ENCODE measurements around the gene SMIM21.

The SMIM21 gene

DNA sequence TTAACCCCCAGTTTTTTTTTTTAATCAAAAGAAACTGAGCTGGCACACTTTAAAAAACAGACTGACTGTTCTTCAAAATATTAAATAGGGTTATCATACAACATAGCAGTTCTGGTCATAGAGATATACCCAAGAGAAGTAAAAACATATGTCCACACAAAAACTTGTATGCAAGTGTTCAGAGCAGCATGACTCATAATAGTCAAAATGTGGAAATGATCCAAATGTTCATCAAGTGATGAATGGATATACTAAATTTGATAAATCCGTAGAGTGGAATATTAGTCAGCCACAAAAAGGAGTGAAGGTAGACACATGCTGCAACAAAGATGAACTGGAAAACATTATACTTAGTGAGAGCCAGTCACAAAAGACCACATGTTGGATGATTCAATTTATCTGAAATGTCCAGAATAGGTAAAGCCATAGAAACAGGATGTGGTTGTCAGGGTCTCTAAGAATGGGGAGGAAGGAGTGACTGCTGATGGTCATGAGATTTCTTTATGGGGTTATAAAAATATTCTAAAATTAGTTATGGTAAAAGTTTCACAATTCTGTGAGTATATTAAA lies 5.1 kb downstream of the SMIM21 start:
- no peak for DNase-seq (ENCODE audit: low spot score)

DNA sequence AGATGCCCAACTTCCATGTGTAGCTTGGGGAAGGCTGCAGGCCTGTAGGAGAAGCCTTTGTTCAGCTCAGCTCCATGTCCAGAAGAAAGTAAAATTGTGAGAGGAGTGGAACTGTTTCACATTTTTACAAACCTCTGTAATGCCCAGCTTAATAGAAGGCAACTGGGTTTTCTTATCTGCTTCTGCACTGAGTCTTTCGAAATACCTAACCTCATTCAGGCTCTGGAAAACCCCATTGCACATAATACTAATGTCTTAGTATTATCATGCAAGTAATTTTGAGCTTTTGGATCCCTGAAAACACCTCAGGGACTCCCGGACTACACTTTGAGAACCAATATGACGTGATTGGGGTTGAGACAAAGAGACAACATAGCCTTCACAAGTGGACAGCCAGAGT lies 5.8 kb downstream of the SMIM21 start:
- no peak for DNase-seq (ENCODE audit: low spot score)

DNA sequence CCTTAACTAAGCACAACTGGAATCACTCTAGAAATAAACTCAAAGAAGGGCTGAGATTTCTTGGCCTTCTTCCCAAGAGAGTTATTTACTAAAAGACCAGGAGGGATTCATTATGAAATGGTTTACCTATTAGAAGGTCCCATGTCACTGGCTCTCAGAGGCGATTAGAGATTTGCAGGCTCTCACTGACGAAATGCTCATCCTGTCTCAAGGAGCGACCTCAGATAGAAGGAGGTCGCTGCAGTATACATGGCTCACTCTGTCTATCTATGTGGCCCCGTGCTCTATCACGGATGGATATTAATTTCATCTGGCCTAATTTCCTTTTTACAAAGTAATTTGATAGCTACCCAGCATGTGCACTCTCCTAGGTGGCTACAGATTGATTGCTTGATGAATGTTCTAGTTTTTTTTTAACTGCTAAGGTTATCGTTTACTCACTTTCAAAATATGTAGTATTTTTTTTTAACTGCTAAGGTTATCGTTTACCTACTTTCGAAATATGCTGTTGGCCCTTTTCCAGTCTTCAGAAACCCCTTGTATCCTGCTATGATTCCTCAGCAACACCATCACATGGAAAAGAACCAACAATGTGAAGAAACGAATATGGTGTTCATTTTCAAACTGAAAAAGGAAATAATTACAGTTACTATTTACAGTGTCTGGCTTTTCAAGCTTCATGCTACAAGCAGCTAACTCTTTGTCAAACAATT lies 9.1 kb downstream of the SMIM21 start:
- no peak for DNase-seq (ENCODE audit: low spot score)

DNA sequence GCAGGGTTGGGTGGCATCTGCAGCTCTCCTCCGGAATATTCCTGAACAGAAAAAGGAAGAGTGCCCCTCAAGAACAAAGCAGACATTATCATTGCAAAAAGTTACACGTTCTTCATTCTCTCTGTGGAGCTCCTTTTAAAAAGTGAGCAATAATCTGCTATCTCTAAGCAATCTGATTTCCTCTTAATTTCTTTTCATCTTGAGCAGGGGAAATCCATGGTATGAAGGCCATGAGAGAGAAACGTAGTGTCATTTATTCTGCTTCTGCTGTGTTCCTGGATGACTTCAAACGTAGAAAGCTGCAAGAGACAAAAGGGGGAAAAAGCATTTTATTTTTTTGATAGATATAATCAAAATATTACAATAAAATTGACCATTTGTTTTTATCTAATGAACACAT lies 16.9 kb downstream of the SMIM21 start:
- no peak for DNase-seq (ENCODE audit: low spot score)

DNA sequence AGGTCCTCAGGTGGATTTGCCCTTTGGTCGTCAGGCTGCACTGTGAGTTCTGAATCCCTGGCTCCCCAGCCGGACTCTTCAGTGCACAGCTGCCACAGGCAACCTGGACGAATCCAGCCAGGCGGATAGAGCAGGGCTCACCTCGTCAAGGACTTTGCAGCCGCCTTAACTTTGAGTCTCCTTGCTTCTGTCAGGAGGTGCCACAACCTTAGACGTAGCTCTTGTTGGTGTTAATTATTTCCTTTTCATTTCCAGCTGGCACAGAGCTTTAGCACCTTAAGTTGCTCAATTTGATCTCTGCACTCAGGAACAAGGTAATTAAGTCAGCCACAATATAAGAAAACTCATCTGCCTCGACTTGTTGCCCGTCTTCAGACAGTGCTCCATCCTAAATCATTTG lies 17.7 kb downstream of the SMIM21 start:
- DNase-seq (ENCODE audit: low spot score), result no peak

DNA sequence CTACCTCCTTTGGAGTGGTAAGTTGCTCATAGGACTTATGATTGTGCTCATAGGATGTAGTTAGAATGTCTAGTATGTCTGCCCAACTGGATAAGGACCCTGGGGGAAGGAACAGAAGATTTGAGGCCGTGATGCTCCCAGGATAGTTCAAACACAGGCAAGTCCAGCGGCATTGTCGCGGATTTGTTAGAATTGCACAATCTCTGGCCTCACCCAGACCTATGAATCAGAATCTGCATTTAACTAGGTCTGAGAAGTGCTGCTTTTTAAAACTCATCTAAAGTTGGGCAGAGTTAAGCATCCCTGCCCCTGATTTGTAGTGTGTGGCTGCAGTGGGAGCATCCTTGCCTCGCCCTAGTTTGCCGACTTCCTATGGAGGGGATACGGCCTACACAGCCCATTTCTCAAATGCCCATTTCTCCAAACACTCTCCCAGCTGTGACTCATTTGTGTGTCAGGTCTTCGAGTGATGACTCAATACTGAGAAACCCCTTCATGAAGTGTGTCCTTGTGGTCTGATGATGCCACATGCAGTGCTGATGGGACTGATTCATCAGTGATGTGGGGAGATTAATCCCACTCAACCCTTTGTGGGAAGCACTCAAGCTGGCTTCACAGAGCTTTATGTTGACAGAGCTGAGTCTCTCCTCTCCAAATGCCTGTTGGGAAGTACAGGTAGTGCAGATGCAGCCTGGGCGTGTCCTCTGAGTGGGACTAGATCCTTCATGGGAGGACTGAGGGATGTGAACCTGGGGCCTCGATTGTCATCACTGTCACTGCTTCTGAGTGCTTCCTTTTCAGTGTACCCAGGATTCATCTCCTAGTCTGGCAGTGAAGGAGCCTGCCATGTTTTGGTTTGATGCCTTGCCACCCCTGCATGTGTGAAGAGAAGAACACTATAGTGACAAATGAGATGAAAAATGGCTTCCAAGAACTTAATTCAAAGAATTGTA lies 18.7 kb downstream of the SMIM21 start:
- DNase-seq (ENCODE audit: low spot score), result peak; percentile 88

DNA sequence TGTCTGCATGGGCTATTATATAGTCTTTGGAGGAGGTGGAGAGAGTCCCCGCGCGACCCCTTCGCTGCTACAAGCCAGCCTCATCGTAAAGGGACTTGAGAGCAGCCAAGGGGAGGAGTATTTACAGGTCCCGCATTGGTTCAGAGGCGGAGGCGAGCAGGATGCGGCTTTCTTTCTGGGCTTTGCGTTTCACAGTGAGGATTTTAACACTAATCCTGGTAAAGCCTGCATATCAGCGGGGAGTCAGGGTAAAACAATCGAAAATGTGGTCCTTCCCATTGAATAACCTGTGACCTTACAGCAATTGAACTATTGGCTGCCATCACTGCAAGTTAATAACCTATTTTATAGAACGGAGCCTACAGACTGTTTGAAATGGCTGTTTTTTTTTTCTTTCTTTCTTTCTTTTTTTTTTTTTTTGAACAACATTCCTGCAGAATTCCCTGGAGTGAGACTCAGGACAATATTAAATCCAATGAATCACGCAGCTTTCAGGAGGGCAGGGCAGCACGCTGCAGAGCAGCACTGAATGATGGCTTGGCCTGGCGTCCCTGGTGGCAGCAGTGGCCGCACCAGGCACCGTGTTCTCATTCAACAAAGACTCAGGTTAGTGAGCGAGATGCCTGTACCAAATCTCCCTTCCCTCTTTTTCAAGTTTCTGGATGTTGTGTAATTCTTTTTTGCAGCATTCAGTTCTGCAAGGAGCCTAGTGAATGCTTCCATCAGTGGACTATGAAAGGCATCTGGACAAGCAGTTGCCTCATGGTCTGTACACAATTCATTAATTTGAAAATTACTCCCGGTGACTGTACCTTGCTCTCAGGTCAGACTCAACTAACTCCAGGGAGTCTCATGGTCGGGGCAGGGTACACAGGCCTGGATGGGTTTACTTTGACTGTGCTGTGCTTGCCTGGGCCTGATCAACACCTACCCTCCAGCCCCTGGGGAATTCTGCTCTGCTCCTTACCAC lies 19.8 kb downstream of the SMIM21 start:
- DNase-seq (ENCODE audit: low spot score), result peak; percentile 36

DNA sequence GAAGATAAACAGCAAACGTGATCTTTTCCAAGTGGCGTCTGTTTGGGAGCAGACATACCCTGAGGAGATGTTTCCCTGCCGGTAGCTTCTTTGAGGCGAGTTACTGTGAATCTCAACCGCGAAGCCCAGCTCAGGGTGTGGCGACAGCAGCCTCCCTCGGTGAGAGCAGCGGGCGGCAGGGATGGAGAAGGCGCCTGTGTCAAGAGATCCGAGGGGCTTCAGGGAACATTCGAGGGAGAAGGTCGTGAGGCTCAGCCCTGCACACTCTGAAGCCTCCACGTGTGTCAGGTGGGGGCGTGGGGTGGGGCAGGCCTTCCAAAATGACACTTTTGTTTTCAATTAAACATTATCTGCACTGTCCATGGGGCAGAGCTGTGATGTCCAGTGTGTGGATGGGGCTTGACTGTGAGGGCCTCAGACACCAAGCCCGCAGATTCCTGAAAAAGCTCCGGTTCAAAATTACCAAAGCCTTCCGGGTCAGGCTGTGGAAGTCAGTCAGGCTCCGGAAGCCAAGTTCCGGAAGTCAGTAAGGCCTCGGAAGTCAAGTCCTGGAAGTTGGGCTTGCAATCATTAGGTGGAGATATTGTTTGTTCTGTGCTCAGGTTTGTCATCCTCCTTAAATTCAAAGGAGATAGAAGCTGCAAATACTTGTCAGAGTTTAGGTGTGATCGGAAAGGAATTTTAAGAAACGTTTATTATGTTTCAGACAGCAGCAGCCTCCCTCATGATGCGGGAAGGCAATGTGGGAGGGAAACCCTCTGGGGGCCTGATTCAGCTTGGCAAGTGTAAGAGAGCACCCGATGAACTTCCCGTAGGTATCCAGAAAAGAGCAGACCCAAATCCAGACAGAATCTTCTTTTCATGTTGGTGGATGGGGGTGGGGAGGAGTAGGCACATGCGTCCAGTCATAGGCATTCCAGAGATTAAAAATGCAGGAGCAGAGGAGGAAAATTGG lies 20.7 kb downstream of the SMIM21 start:
- DNase-seq (ENCODE audit: low spot score), result no peak

DNA sequence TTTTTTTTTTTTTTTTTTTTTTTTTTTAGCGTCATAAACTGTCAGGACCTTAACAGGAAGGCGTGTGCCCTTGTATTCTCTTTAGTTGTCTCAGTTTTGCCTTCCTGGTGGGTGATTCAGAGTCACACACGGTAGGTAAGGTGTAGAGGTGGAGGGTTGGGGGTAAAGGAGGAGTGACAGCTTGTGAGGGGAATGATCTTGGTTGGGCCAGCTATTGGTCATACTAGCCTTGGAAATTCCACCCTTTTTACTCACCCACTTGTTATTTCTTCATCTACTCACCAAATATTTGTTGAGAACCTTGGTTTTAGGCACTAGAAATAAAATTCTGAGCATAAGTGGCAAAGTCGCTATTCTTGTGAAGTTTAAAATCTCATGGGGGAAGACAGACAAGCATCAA lies 22.2 kb downstream of the SMIM21 start:
- peak; percentile 30 for DNase-seq (ENCODE audit: low spot score)

DNA sequence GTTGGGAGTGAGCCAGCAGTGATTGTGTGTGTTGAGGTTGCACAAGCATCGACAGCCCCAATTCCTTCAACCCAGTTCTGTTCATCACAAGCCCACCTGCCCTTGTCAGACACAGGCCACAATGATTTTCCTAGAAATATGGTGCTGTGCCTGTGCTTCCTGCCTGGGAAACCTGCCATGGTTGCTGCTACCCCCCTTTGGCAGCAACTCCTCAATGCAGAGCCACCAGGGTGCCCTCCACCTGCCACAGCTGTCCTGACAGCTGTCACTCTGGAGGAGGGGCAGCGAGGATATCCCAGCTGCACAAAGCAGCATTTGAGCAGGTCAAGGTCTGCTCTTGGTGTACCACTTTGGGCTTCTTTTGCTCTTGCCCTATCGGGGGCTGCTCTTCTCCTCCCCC lies 27.1 kb downstream of the SMIM21 start:
- no peak for DNase-seq (ENCODE audit: low spot score)

DNA sequence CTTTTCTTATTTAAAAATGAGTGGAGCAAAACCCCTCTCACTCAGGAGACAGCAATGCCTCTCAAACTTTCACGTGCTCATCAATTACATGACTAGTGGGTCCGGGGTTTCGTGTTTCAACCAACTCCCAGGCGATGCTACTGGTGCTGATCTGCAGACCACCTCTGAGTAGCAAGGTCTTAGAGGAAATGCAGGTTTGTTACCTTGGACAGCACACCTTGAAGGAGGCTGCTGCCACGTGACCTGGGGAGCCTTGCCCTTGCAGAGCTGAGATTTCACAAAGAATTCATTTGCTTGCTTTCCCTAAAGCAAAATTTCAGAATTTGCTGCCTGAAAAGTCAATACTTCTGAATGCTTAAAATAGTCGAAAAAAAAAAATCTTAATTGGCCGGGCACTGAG lies 32.4 kb downstream of the SMIM21 start:
- no peak for DNase-seq (ENCODE audit: low spot score)

DNA sequence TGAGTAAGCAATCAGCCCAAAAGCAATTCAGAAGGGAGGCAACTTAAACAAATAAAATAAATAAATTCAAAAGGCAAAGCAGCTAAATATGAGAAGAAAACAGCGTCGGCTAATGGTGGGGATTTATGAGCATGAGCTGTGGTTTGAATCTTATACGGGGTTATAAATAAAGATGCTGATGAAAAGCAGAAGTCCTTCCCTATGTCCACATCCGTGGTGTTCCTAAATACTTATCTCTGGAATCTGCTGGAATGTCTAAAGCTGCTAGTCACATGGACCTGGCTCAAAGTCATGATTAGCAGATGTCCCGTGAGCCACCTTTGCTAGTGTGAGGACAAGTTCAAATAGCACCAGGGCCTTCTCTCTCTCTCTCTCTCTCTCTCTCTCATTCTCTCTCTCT lies 33.8 kb downstream of the SMIM21 start:
- DNase-seq (ENCODE audit: low spot score), result peak; percentile 55

DNA sequence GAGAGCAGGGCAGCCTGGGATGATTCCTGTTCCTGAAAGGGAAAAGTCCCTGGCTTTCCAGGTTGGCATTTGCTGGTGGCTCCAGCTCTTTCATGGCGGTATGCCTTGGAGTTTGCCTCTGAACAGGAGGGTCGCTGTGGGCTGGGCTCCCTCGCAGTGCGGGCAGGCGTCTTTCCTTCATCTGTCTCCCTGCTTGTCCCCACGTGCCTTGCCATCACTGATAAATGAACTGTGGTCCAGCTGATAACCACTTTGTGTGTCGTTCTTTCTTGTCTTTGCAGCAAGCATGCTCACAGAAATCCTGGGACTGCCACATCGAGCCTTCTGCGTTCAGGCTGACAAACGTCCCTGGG lies 35.3 kb downstream of the SMIM21 start:
- DNase-seq (ENCODE audit: low spot score), result no peak

DNA sequence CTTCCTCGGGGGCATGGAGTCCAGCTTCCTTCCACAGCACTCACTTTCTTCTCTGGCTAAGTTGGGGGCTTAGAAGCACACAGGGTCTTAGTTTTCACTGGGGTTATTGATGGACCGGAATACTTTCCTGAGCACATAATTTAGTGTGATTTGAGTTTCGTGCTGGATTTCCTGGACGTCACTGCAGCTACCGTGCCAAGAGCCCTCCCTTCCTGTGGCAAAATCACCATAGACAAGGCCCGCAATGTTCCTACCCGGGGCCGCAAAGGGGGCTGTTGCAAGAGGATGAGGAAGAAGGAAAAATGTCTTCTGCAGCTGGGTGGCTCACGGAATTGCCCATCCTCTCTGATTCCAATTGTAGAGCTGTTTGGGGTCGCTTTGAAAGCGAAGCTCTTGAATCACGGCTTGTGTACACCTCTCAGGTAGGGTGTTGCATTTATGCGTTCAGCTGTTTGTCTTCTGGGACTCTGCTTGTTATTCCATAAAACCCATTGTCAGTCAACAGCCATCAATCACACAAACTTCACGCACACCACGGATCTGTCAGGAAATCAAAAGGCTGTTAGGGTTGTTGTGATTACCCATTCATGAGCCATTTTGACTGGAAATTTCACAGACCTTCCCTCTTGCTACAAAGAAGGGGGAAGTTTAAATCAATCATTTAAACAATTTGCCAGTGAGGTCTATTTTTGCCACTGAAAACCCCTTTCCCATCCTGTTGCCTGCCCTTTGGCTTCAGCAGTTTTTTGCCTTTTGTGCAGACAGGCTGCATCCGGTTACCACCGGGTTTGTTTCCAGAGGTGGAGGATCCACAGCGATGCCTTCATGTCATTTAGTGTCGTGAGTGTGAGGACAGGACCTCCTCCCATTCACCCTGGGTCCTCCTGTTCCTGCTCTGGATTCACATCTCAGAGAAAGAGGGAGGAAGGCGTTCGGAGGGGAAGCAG lies 36.0 kb downstream of the SMIM21 start:
- DNase-seq (ENCODE audit: low spot score), result no peak

DNA sequence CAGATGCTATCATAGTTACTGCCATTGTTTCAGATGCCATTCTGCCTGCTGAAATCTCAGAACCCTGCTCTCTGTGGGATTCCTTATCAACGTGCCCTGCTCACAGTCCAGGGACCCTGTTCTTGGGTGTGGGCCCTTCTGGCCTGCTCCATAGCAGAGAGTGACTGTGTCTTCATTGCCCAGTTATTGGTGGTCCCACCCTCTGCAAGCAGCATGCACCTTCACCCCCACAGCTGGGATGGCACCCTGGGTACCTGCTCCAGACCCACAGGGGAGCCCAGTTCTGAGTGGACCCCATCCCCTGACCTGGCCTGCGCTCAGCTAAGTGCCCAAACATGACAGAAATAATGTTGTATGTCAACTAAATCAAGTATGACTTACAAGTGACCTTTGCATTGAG lies 36.6 kb downstream of the SMIM21 start:
- DNase-seq (ENCODE audit: low spot score), result no peak

DNA sequence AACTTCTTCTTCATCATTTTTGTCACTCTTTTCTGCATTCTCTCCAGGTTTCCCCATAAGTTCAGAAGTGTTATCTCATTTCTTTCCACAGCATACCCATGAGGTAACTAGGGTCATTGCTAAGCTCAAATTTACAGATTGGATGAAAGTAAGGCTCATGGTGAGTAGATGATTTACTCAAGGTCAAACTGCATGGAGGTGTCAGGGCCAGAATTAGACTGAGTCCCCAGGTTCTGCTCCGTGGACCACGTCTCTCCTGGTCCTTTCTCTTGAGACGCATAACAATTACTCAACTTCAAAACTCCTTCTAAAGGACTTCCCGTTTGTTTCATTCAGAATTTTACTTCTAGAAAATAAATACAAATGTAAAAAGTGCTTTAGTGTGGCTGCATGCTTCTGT lies 43.4 kb downstream of the SMIM21 start:
- no peak for DNase-seq (ENCODE audit: low spot score)

DNA sequence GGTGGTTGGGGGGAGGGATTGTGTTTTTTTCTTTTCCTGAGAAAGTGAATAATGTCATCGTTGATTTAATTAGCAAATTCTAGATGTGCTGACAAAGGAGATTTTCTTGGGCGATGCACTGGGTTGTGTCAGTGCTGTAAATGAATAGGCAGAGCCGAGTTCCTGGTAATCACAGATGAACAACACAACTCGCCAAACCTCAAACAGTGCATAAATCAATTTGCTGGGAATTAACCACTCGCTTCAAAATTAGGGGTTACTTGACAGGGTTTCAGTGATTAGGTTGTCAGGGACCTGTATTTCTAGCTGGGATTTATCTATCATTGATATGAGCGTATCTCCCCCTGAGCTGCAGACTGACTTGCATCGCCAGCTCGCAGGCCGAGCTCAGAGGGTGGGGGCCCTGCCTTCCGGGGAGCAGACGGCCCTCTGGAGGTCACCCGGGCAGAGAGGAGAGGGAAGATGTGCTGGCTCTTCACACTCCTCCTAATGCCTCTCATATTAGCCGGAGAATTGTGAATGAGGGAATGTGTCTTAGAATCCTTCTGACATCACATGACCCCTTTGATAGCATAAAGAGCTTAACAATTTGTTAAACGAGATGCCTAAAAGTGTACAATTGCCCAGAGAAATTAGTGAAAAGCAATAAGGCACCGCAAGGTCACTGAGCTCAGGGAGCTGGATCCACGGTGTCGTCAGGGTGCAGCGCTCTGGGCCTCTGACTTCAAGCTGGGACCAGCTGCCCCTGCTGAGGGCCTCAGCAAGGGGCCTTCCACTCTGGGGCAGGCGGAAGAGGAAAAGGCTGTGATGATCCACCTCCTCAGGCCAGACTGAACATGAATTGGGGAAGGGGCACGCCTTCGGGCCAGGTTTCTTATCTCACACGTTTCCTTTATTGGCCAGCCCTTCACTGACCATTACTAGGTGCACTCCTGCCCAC lies 48.9 kb downstream of the SMIM21 start:
- DNase-seq (ENCODE audit: low spot score), result no peak

DNA sequence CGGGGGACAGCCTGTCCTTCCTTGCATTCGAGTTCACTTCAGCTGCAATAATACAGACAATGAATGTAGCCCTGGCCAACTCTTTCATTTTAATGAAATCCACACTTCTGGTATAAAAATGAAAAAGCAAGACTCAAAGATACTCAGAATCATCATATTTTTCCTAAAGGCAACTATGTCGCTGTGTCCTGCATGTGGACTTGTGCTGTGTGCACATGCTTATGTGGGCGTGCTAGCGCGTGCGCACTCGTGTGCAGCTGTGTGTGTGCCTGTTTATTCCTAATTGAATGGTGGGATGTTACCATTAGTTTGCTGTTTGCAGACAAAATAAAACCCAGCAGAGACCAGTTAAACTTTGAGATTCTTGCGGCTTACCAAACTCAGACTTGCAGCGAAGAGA lies 49.6 kb downstream of the SMIM21 start:
- no peak for DNase-seq (ENCODE audit: low spot score)

DNA sequence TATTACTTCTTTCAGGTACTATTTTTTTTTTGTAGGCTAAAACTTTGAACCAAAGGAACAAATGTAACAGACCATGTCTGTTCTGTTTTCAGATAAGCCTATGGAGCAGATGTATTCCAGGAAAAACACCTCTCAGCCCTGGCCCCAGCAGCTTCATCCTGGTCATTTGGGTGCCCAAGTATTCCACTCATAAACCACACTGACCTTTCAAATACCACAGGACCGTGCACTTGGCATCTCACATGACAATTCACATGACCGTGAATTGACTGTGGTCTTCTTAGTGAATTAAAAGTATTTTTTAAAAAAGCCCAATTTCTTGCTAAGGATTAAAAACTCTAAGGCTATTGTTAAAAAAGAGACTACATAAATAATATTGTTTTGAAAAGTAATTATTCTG lies 50.2 kb downstream of the SMIM21 start:
- DNase-seq (ENCODE audit: low spot score), result no peak
